HepG2 (cell line): Measurements from ENCODE around the gene DLX3.

Source experiments
- ATF6 ChIP-seq: sonication (generic); formaldehyde crosslinking; conservative IDR thresholded peaks from 2 replicates; pipeline ENCODE4 v1.4.0; 2020; ENCODE audit warnings: missing genetic modification reagents
- CREB1 ChIP-seq, 2 experiments: fragments of 450-650 bp in 1 of 2; IDR thresholded peaks; 2 replicates each; pipeline ENCODE4 v1.6.1; 2016 to 2017; ENCODE audit warnings: control low read depth in 1 of 2, mild to moderate bottlenecking in 1 of 2, missing compliant biosample characterization in 1 of 2, missing genetic modification characterization in 1 of 2
- DZIP1 ChIP-seq: sonication (generic); formaldehyde crosslinking; IDR thresholded peaks from 2 replicates; pipeline ENCODE4 v1.5.0; 2020; ENCODE audit warnings: mild to moderate bottlenecking, missing genetic modification reagents
- FOXO4 ChIP-seq: sonication (generic); formaldehyde crosslinking; conservative IDR thresholded peaks from 2 replicates; pipeline ENCODE4 v1.8.1; 2023; ENCODE audit warnings: missing genetic modification reagents
- POLR2AphosphoS5 ChIP-seq: IDR thresholded peaks from 2 replicates; pipeline ENCODE4 v1.6.1; 2012; ENCODE audit warnings: low read depth, low read length
- RAD21 ChIP-seq: fragments of 450-650 bp; formaldehyde crosslinking; IDR thresholded peaks from 2 replicates; pipeline ENCODE4 v1.5.0; 2020; ENCODE audit warnings: mild to moderate bottlenecking
- REST ChIP-seq, 2 experiments: IDR thresholded peaks; 2 replicates each; pipeline ENCODE4 v1.6.1; 2011 to 2012; ENCODE audit warnings: low read length in 2 of 2, borderline replicate concordance in 1 of 2, low read depth in 1 of 2, mild to moderate bottlenecking in 1 of 2, moderate library complexity in 1 of 2
- ZNF572 ChIP-seq: sonication (generic); formaldehyde crosslinking; IDR thresholded peaks from 2 replicates; pipeline ENCODE4 v1.5.1; 2020; ENCODE audit warnings: mild to moderate bottlenecking, missing genetic modification reagents

GRCh38 chr17:49955157-49955556 lies 39.9 kb downstream of the DLX3 start:
- TF ChIP-seq ATF6 (no peak), DZIP1 (CRISPR knock-in tag) (no peak), POLR2AphosphoS5 (no peak), ZNF572 (CRISPR knock-in tag) (no peak), FOXO4 (CRISPR knock-in tag) (no peak), CREB1 (IDR thresholded peaks at IDR 0.05) (peak; percentile 68), CREB1 (CRISPR knock-in tag; IDR thresholded peaks at IDR 0.05) (no peak), RAD21 (no peak), REST (IDR thresholded peaks at IDR 0.05; ENCODE audit: borderline replicate concordance in 1 of 2, low read depth in 1 of 2, low read length in 2 of 2) (no peak)
